NT2/D1 (cell line): ENCODE data around the gene ZDHHC20.

Experiments used
- SUZ12 ChIP-seq: IDR thresholded peaks from 2 replicates; pipeline ENCODE4 v1.6.1; 2011; ENCODE audit not compliant: insufficient read length, insufficient read depth; ENCODE audit errors: extremely low read depth
- YY1 ChIP-seq: IDR thresholded peaks from 2 replicates; pipeline ENCODE4 v1.6.1; 2011; ENCODE audit not compliant: insufficient read length, insufficient read depth
- ZNF274 ChIP-seq: IDR thresholded peaks from 2 replicates; pipeline ENCODE4 v1.6.1; 2011; ENCODE audit warnings: mild to moderate bottlenecking, low read depth, low read length

GRCh38 chr13:21405309-21405708 lies 53.8 kb downstream of the ZDHHC20 start:
- TF ChIP-seq YY1 (no peak), ZNF274 (no peak), SUZ12 (no peak)
